Endometrial microvascular endothelial cells (primary cell): ENCODE measurements around the gene PSORS1C2. TPM values are rescaled to one million over a fixed set of nuclear protein-coding genes. Genes with fewer than 3 reads are reported as not detected.

Source experiments
- in situ Hi-C: cut with HindIII; loops from 2 replicates; pipeline ENCODE4 v1.10.0; 2017; ENCODE audit warnings: low sequenced_read_pairs, low pct_unique_long_range_greater_than_20kb; ENCODE audit errors: inconsistent ontology term
- total RNA-seq: library from RNA; depleted of rRNA; stranded (reverse); fragments of >200 nt; gene quantifications from one replicate; pipeline ENCODE4 v1.2.3, GENCODE V29; 2015; ENCODE audit errors: inconsistent ontology term

The PSORS1C2 gene
- total RNA-seq, 1 donor from 2014 or later: not detected

DNA sequence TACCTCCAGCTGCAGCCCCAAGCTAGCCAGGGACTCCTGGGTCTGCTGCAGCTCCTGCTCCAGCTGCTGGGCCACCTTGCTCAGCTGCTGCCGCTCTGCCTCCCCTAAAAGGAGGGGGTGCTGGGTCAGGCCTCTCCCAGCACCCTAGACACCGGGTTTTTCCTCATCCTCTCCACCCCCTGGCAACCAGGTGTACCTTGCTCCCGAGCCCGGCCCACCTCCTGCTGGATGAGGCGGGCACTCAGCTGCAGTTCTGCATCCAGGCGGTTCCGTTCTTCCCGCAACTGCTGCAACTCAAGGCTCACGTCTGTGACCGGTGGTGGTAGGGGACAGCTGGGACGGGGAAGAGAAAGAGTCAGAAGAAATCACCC lies 6.1 kb upstream of the PSORS1C2 start:
- in situ Hi-C loops: no loop called here

DNA sequence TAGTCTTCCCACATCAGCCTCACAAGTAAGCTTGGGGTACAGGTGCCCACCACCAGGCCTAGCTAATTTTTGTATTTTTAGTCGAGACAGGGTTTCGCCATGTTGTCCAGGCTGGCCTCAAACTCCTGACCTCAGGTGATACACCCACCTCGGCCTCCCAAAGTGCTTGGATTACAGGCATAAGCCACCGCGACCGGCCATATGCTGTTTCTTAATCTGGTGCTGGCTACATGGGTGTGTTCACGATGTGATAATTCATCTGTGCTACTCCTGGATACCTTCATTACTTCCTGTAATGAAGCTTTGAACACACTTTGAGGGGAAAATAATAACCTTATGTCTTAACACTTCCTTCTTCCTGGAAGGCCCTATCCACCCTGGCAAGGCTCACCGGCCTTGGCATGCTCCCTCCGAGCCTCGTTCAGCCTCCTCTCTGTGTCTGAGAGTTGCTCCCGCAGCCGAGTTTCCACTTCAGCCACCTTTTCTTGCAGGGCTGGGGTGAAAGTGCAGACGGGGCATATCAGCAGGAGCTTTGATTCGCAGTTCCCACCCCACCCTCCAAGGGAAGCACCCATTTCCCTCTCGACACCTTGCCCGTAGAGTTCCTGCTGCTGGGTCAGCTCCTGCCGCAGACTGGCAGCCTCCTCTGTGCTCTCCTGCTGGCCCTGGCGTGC lies 5.6 kb upstream of the PSORS1C2 start:
- in situ Hi-C loops: no loop called here

DNA sequence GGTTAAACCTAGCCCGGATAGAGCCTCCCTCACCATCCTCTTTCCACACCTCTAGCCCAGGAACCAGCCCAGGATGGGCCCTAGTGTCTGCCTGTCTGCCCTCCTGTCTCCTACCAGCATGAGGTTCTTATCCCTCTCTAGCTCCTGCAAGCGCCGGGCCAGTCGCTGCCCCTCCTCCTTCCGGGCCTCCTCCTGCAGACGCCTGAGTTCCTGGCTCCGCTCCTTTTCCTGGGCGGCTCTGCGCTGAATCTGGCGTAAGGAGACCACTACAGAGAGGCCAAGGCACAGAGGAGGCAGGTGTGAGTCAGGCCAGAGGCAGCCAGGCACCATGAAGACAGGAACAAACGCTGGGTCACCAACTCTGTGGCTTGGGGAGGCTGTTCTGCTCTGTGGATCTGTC lies 4.3 kb upstream of the PSORS1C2 start:
- in situ Hi-C loops: no loop called here

- in situ Hi-C loops: no loop called here
These were observed 3.5 kb upstream of the PSORS1C2 start for GRCh38 chr6:31142361-31142761.

DNA sequence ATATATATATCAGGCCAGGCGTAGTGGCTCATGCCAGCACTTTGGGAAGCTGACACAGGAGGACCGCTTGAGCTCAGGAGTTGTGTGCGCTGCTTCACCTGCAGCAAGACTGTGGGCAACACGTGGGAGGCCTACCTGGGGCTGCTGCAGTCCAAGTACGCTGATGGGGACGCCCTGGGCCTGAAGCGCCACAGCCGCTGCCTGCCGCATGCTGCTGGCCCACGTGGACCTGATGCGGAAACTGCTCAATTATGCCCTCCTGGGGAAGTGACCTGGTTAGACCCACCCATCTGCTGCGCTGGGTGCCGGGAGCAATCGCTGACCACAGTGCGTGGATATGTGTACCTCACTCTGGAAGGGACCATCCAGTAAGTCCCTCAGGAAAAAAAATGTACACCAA lies 1.8 kb upstream of the PSORS1C2 start:
- in situ Hi-C loops: no loop called here

- in situ Hi-C loops: no loop called here
These were observed 733 bp upstream of the PSORS1C2 start for GRCh38 chr6:31139599-31139998.

GRCh38 chr6:31135710-31136109 lies 3.2 kb downstream of the PSORS1C2 start:
- in situ Hi-C loops: no loop called here

- in situ Hi-C loops: no loop called here
These were observed 6.1 kb downstream of the PSORS1C2 start for GRCh38 chr6:31132806-31133205.

GRCh38 chr6:31131595-31131994 lies 7.3 kb downstream of the PSORS1C2 start:
- in situ Hi-C loops: no loop called here

DNA sequence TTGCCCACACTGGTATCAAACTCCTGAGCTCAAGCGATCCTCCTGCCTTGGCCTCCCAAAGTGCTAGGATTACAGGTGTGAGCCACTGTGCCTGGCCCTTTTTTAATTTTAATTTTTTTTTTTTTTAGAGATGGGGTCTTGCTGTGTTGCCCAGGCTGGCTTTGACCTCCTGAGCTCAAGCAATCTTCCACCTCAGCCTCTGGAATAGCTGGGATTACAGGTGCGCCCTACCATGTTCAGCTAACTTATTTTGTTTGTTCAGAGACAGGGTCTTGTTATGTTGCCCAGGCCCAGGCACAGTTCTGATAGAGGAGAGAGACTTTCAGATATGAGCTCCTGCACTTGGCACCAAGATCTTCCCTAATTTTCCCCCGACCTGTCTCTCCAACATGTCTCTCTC lies 8.1 kb downstream of the PSORS1C2 start:
- in situ Hi-C loops: no loop called here

- in situ Hi-C loops: no loop called here
These were observed 9.7 kb downstream of the PSORS1C2 start for GRCh38 chr6:31129130-31129529.

- in situ Hi-C loops: no loop called here
These were observed 10.7 kb downstream of the PSORS1C2 start for GRCh38 chr6:31128093-31128676.

- in situ Hi-C loops: no loop called here
These were observed 12.3 kb downstream of the PSORS1C2 start for GRCh38 chr6:31126396-31127175.

DNA sequence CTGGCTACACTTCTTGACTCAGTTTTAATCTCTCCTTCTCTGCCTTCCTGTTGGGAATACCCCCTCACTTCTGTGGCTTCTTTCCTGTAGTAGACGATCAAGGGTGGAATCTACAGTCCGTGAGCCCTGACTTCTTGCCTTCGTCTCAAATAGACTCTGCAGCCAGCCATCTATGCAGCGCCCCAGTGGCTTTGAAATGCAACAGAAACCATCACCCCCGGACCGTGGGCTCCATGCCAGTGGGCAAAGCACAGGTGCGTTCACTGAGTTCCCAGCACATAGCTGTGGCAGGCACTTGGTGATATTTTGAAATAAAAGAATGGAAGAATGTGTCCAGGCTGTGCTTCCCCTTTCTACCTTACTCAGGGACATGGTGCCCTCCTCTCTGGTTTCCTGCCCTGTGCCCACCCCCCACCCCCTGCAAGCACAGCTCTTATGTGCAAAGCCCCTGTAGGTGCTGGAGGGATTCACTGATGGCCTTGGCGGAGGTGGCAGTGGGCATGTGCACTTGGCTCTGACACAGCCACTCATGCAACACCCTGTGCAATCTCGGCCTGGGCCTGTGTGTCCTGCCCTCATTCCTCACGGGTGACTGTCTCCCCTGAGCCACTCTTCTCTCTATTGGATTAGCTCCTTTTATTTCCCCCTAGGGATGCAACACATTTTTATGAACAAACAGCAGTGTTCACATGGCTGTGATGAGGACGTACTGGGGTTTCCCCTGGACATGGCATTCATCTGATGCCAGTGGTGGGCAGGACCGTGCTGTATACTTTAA lies 13.1 kb downstream of the PSORS1C2 start:
- in situ Hi-C loops: no loop called here

DNA sequence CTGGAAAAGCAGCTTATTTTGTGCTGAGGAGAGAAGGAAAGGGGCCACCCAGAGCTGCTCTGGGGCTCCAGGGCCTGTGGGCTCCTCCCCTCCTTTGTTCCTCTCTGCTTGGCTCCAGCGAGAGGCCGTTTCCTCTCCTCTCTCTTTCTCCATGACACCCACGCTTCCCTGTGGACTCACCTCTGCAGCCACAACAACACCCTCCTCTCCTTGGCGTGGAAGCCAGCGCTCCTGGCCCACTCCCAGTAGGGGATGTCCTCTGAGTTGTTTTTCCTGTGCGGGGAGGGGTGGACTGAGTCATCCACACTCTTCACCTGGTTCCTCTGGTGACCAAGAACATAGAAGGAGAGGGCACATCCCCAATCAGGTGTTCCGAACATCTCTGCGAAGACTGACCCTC lies 13.7 kb downstream of the PSORS1C2 start:
- in situ Hi-C loops: no loop called here

- in situ Hi-C loops: no loop called here
These were observed 15.8 kb downstream of the PSORS1C2 start for GRCh38 chr6:31122791-31123706.

DNA sequence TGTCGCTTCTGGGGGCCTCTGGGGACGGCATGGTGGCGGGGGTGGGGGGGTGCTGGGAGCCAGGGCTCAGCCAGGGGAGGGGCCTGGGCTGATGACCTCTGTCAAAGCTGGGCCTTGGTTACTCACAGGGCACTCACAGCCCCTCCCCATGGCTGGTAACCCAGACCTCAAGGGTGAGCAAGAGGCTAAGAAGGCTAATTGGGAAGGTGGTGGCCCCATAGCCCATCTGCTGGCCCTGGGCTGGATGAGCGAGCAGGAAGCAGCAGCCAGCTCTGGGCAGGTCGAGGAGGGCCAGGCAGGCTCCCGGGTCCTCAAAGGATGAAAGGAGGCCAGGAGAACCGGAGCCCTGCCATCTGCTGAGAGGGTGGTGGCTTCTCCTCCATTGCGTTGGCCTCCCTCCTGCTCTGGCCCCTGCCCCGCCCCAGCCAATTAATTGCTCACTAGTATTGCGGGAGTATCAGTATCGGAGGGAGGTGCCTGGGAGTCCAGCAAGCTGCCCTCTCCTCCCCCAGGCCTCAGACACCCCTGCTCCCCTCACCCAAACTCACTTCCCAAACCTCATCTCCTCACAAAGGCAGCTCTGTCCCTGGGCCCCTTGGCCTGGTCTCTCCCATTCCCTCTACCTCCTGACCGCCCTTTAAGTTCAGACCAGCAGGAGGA lies 17.6 kb downstream of the PSORS1C2 start:
- in situ Hi-C loops: no loop called here
